Skeletal muscle satellite cell (primary cell): ENCODE results near the gene CHN1.

Source experiments
- H3K27me3 ChIP-seq: 2 replicates; pipeline ENCODE4 v1.7.0; 2013; ENCODE audit warnings: low read length; ENCODE audit not compliant: control insufficient read depth, insufficient read depth
- H3K36me3 ChIP-seq: 2 replicates; pipeline ENCODE4 v1.7.0; 2013; ENCODE audit warnings: mild to moderate bottlenecking, control low read depth, low read length; ENCODE audit not compliant: insufficient read depth
- H3K4me1 ChIP-seq: 2 replicates; pipeline ENCODE4 v1.7.0; 2013; ENCODE audit warnings: low read length; ENCODE audit not compliant: control insufficient read depth, insufficient read depth
- H3K4me2 ChIP-seq: 2 replicates; pipeline ENCODE4 v1.7.0; 2013; ENCODE audit warnings: mild to moderate bottlenecking, low read length
- H3K4me3 ChIP-seq: 2 replicates; pipeline ENCODE4 v1.7.0; 2013; ENCODE audit warnings: low read length
- H3K9ac ChIP-seq: 2 replicates; pipeline ENCODE4 v1.7.0; 2013; ENCODE audit warnings: mild to moderate bottlenecking, low read depth, low read length, moderate library complexity
- H3K9me3 ChIP-seq: replicated peaks from 2 replicates; pipeline ENCODE4 v1.7.0; 2013; ENCODE audit warnings: mild to moderate bottlenecking, control low read depth, low read length

Gene CHN1

DNA sequence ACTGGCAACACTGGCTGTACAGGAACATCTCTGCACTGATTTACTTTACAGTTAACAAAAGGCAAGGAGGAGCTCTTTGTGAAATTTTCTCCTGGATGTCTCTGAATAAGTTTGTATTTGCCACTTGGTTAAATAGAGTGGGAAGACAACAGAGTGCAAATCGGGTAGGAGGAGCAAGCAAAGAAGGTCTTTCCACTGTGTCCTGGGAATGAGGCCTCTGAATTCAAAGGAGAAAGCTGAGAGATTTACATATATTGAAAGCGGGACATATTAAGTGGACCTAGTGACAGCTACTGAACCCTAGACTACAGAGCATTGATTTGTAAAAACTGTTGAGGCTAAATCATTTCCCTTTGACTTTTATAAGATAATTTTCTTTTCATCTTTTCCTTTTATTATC is 123.5 kb downstream of the CHN1 start:
- H3K4me2 ChIP-seq, result no peak overlapping the region
- no peaks in the 10 kb centered on the region for H3K9me3 ChIP-seq
- H3K27me3 ChIP-seq, result no peaks in the 10 kb centered on the region
- H3K4me3 ChIP-seq, result no peak overlapping the region
- no peaks in the 10 kb centered on the region for H3K36me3 ChIP-seq
- H3K4me1 ChIP-seq, result peaks cover 8% of the 10 kb centered on the region
- no peak overlapping the region for H3K9ac ChIP-seq

DNA sequence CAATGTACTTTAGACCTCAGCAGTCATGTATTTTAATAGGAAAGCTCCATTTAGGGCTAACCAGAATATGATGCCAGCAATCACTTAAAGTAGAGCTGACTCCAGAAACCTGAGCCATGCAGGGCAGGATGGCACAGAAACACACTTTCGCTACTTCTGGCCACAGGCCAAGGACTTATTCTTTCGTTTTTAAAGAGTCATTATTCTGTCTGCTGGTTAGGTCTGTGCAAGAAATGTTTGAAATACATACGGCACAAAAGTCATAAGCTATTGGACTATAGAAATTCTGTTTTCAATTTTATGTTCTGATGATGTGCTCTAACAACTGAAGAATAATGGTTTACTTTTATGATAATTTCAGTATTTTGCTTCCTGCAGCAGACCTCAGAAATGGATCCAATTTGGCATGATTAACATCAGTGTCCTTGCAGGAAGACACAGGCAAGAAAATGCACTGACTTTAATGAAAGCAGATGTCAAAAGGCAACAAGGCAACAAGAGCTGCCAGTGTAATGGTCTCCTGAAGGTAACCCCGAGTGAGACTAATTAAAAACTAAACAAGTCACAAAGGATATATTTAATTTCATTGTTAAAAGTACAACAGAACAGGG is 126.5 kb downstream of the CHN1 start:
- Histone ChIP-seq H3K4me2 (peak overlapping the region; percentile 80), H3K9me3 (no peaks in the 10 kb centered on the region), H3K27me3 (no peaks in the 10 kb centered on the region), H3K9ac (peak overlapping the region; percentile 7), H3K36me3 (no peaks in the 10 kb centered on the region), H3K4me3 (peak overlapping the region; percentile 59), H3K4me1 (peaks cover 8% of the 10 kb centered on the region)

GRCh38 chr2:174877751-174878150 is 127.4 kb downstream of the CHN1 start:
- H3K4me3 ChIP-seq, result no peak overlapping the region
- H3K4me2 ChIP-seq, result peak overlapping the region; percentile 80

DNA sequence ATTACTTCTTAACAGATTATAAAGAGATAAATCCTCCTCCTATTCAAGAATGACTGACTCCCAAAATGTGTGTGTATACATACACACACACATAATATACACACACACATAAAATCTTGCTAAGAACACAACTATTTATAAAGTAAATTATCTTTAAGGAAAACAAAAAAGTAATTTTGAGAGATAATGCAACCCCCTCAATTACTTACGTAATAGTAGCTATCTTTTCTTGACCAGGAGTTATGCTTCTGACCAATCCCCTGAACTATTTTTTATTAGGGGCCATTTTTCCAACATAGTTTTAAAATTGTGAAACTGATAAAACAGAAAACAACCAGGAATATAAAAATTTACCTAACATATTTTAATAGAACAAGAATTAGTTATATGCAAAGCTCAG is 127.9 kb downstream of the CHN1 start:
- no peak overlapping the region for H3K9ac ChIP-seq

More at GRCh38 chr2:174877751-174878150, 127.4 kb downstream of the CHN1 start:
- peaks cover 8% of the 10 kb centered on the region for H3K4me1 ChIP-seq
- no peak overlapping the region for H3K9ac ChIP-seq
- H3K27me3 ChIP-seq, result no peaks in the 10 kb centered on the region
- H3K9me3 ChIP-seq, result no peaks in the 10 kb centered on the region
- H3K36me3 ChIP-seq, result no peaks in the 10 kb centered on the region

DNA sequence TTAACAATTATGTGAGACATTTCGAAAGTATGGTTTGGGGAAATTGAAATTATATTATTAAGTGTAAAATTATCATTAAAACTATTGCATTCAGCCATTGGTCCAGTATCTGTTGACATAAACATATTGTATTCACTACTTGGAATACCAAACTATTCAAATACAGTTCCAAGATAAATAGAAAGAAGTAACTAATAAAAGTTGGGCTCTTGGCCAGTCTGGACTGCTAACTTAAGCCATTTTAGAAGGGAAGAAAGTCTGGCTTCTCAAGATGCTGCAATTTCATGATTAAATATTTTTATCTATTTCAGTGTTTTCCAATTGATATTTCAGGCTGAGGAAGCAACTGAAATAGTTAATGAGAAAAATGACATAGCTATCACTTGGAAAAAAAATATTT is 131.1 kb downstream of the CHN1 start:
- Histone ChIP-seq H3K4me3 (no peak overlapping the region), H3K27me3 (no peaks in the 10 kb centered on the region), H3K9me3 (no peaks in the 10 kb centered on the region), H3K4me2 (no peak overlapping the region), H3K4me1 (peaks cover 8% of the 10 kb centered on the region), H3K36me3 (no peaks in the 10 kb centered on the region), H3K9ac (no peak overlapping the region)

More for the DNA sequence above, 127.9 kb downstream of the CHN1 start:
- no peak overlapping the region for H3K4me3 ChIP-seq
- H3K27me3 ChIP-seq, result no peaks in the 10 kb centered on the region
- H3K4me2 ChIP-seq, result no peak overlapping the region
- H3K4me1 ChIP-seq, result peaks cover 8% of the 10 kb centered on the region
- H3K36me3 ChIP-seq, result no peaks in the 10 kb centered on the region
- no peaks in the 10 kb centered on the region for H3K9me3 ChIP-seq

DNA sequence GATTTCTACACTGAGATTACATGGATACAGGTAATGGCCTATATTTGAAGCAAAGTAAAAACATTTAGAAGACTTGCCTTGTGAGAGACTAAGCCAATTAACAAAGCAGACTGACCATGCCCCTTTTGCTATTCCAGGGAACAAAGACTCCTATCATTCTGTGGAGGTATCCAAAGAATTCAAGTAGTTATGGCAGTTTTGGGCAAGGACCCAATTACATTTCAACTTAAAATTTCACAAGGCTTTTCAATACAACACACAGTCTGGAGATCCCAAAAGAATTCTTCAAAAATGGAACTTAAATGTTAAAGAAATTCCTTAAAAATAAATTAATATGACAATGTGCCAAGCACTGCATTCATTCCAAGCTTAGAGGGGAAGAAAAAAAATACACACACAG is 131.7 kb downstream of the CHN1 start:
- no peaks in the 10 kb centered on the region for H3K36me3 ChIP-seq
- H3K9ac ChIP-seq, result no peak overlapping the region
- peaks cover 2% of the 10 kb centered on the region for H3K4me1 ChIP-seq
- no peak overlapping the region for H3K4me3 ChIP-seq
- no peaks in the 10 kb centered on the region for H3K9me3 ChIP-seq
- no peak overlapping the region for H3K4me2 ChIP-seq
- no peaks in the 10 kb centered on the region for H3K27me3 ChIP-seq

DNA sequence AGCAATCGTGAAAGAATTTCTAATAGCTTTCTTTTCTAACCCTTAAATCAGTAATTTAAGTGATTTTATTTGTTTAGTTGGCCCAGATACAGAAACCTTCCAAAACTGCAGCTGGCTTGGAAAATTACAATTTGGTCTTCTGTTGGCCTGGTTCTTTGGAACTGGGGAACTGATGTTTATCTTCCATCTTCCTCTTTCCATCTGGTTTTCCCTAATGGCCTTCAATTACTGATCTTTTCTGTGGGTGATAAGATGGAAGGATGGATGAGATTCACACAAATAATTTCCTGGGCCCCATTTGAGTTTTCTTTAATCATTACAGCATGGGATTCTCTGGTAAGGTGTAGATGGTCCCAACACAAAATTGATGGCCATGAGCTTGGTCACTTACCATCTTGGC is 134.4 kb downstream of the CHN1 start:
- no peak overlapping the region for H3K9ac ChIP-seq
- no peak overlapping the region for H3K4me3 ChIP-seq
- H3K4me1 ChIP-seq, result no peaks in the 10 kb centered on the region
- no peaks in the 10 kb centered on the region for H3K36me3 ChIP-seq
- H3K4me2 ChIP-seq, result no peak overlapping the region
- no peaks in the 10 kb centered on the region for H3K9me3 ChIP-seq
- H3K27me3 ChIP-seq, result no peaks in the 10 kb centered on the region

DNA sequence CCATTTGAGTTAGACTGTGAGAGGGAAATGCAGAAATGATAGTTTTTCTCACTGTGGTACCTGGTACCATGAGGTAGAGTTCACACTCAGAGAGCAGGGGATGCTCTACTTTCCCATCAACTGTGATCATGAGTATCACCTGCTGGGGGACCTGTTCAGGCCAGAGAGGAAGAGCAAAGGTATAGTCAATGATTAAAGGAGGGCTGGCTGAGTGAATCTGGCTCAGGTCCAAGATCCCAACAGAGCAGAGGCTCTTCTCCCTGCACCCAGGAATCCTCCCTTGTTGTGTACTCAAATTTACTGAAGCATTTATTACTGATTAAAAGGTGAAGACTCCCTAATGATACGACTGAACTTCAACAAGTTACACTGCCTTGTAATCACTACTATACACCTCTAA is 136.3 kb downstream of the CHN1 start:
- Histone ChIP-seq H3K36me3 (no peaks in the 10 kb centered on the region), H3K4me1 (no peaks in the 10 kb centered on the region), H3K4me3 (no peak overlapping the region)

GRCh38 chr2:174866421-174866820 is 138.8 kb downstream of the CHN1 start:
- Histone ChIP-seq H3K4me3 (no peak overlapping the region), H3K36me3 (no peaks in the 10 kb centered on the region), H3K4me2 (no peak overlapping the region), H3K27me3 (no peaks in the 10 kb centered on the region), H3K9ac (no peak overlapping the region), H3K4me1 (no peaks in the 10 kb centered on the region), H3K9me3 (no peaks in the 10 kb centered on the region)

More for the DNA sequence above, 136.3 kb downstream of the CHN1 start:
- Histone ChIP-seq H3K9ac (no peak overlapping the region), H3K27me3 (no peaks in the 10 kb centered on the region), H3K4me2 (no peak overlapping the region), H3K9me3 (no peaks in the 10 kb centered on the region)

DNA sequence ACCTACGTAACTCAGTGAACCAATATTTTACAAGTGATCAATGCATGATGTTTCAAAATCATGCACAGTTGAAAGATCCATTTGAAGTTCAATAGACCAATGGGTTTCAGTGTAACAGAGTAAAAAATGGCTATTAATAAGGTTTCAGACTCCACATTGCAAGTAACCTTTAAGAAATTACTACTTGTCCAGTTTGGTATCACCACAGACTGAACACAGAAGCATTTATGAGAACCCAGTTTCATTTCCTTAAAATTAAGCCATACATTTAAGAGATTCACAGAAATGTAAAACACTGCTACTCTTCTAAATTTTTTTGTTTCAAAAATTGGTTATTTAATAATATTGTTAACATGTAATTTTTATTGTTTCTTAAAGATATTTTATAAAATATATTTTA is 142.0 kb downstream of the CHN1 start:
- H3K27me3 ChIP-seq, result no peaks in the 10 kb centered on the region
- no peak overlapping the region for H3K4me2 ChIP-seq
- no peaks in the 10 kb centered on the region for H3K9me3 ChIP-seq
- H3K36me3 ChIP-seq, result peaks cover 2% of the 10 kb centered on the region
- no peak overlapping the region for H3K4me3 ChIP-seq
- H3K4me1 ChIP-seq, result no peaks in the 10 kb centered on the region
- no peak overlapping the region for H3K9ac ChIP-seq

- Histone ChIP-seq H3K27me3 (no peaks in the 10 kb centered on the region), H3K4me1 (no peaks in the 10 kb centered on the region), H3K4me2 (no peak overlapping the region), H3K9me3 (no peaks in the 10 kb centered on the region), H3K9ac (no peak overlapping the region), H3K36me3 (peaks cover 2% of the 10 kb centered on the region), H3K4me3 (no peak overlapping the region)
Measured at GRCh38 chr2:174859563-174860169, 145.5 kb downstream of the CHN1 start.

DNA sequence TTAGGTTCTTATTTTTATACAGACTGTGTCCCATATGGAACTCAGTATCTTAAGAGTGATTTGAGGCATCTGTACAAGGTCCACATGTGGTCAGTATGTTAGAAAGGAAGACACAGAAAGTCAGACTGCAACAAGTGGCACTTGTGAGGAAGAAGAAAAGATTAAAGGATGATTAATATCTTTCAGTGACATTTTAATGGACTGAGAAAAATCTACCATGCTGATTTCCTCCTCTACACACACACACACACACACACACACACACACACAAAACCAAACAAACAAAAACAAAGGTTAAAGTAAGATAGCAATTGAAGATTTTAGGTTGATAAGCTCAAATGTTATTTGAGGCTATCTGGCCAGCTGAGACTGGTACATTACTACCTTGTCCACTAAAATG is 146.4 kb downstream of the CHN1 start:
- no peaks in the 10 kb centered on the region for H3K9me3 ChIP-seq
- H3K27me3 ChIP-seq, result no peaks in the 10 kb centered on the region
- no peak overlapping the region for H3K9ac ChIP-seq
- H3K4me1 ChIP-seq, result no peaks in the 10 kb centered on the region
- no peak overlapping the region for H3K4me2 ChIP-seq
- peaks cover 2% of the 10 kb centered on the region for H3K36me3 ChIP-seq
- no peak overlapping the region for H3K4me3 ChIP-seq
